ENCODE measurements around the gene GMDS.

The GMDS gene

DNA sequence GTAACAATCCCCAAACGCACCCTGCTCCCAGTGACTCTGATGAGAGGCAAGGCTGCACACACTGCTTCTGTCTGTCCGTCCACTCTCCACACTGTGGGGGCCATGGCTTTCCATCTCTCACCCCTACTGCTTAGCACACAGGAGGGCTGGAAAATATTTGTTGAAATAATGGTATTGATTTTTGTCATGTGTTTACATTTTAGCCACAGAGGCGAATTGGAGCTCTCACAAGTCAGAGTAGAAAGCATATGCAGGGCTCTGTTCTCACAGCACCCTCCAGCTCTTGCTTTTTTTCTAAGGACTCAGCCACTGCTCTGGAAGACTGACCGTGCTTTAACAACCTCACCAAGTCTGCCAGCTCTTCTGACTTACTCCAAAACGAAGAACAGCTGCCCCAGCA, 273.8 kb downstream of the GMDS start:
- DNase-seq, result no peak

DNA sequence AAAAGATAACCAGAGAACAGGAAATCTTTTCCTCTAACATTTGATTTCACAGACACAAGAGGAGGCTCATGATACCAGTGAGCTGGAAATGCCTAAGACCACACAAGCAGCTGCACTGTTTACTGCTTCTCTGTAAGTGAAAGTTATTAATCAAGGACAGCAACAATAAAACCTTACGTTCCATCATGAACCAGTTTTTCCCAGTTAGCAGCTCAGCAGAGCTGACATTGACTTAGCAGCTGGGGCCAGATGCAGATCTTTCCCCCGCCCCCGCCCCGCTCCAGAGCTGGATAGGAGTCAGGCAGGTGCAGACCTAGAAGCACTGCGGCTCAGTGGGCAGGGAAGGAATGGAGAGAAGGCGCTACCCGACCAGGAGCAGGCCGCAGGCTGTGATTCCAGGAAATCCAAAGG, 275.2 kb downstream of the GMDS start:
- DNase-seq, result no peak

DNA sequence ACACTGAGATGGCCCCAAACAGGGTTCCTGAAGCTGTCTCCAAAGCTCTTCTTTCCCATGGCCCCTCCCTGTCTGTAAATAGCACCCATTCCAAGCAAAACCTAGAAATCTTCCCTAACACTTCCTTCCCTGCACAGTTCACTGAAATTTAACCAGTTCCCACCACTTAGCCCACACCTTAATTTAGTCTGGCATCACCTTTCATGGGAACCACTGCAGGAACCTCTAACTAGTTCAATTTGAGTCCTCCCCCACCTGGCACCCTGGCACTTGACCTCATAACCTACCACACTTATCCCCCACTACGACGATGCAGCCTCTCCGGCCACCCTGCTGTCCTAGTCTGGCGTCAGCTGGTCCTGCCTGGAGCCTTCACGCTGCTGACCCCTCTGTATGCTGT, 278.7 kb downstream of the GMDS start:
- DNase-seq, result no peak

DNA sequence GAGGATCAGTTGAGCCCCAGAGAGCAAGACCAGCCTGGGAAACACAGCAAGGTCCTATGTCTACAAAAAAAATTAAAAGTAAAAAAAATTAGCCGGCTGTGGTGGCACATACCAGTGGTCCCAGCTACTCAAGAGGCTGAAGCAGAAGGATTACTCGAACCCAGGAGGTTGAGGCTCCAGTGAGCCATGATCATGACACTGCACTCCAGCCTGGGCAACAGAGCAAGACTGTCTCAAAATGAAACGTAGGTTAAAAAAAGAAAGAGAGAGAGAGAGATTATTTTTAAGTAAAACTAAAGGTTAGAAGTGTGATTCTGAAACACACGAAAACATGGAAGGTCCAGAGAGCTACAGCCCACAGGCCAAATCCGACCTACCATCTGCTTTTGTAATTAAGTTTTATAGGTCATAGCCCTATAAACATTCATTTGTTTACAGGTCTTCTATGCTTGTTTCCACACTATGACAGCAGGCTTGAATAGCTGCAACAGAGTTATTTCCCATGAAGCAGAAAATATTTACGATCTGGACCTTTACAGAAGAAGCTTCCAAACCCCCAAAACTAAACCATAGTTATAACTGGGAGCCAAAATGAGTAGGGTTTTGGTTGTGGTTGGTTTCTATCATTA, 279.7 kb downstream of the GMDS start:
- DNase-seq, result no peak

DNA sequence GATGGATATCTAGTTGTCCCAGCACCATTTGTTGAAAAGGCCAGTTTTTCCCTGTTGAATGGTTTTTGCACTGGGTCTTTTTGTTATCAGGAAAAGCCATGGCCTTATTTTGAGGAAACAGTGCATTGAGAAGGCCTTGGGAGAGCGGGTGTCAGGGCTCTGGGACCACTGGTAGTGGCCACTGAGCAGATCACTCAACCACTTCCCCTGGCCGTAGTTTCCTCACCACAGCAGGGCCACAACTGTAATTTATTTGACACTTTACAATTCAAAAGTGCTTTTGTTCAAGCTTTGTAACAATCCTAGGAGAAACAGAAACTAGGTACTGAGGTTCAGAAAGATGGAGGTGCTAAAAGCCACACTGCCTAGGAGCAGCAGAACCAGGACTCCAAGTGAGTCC, 281.8 kb downstream of the GMDS start:
- no peak for DNase-seq

DNA sequence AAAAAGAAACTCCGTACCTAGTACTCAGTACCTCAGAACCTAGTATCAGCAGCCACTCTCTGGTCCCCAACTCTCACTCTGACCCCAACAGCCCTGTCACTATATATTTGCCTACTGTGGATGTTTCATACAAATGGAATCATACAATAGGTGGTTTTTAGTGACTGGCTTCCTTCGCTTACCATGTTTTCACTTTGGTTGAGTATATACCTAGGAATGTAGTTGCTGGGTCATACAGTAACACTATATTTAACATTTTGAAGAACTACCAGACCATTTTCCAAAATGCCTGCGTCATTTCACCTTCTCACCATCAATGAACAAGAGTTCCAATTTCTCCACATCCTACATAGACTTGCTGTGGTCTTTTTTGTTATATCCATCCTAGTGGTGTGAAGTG, 283.2 kb downstream of the GMDS start:
- DNase-seq, result no peak

DNA sequence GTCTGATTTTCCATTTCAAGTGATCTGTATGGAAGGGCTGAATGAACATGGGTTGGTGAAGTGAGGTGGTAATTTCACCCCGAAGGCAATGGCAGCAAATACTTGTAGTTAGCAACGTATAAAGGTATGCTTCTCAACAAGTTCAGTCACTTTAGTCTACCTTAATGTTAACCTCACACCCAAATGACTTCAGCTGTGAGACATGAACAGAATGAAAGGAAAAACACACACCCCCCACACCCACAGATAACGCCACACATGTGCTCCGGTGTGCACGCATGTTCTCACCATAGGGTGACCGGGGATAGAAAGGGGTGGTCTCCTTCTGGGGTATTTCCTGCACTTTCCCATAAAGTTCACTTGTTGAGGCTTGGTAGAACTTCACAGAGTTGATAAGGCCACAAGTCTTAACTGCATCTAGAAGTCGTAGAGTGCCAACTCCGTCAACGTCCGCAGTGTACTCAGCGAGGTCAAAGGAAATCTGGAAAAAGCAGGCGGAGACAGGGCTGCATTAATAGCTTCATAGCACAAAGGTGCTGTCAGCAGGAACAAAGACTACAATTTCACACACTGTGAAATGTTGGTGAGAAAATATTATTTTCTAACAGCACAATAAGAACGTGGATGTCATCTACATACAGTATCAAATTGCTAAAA, 284.8 kb downstream of the GMDS start:
- no peak for DNase-seq

DNA sequence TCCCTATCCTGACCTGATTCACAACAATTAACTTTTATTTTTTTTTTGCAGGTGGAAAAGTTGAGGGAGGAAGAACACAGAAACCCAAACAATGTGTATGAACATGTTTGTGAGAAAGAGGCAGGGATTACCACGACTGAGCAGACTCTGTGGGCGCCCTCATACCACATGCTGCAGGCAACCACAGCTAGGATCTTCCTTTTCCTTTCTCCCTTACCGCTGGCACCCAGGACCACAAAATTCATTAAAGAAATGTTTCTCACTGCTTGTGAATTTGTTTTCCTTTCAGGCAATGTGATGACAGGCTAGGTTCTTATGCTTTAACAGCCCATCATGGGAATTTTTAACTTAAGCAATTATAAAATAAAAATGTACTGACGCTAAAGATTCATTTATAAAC, 287.1 kb downstream of the GMDS start:
- no peak for DNase-seq

DNA sequence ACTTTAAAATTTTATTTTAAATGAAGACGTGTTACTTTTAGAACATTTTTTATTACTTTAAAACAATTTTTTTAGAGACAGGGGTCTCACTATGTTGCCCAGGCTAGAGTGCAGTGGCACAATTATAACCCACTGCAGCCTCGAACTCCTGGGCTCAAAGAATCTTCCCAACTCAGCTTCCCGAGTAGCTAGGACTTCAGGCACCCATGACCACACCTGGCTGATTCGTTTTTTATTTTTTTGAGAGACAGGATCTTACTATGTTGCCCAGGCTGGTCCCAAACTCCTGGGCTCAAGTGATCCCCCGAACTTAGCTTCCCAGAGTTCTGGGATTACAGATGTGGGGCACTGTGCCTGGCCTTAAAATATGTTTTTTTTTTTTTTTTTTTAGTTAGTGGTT, 287.7 kb downstream of the GMDS start:
- DNase-seq, result no peak

DNA sequence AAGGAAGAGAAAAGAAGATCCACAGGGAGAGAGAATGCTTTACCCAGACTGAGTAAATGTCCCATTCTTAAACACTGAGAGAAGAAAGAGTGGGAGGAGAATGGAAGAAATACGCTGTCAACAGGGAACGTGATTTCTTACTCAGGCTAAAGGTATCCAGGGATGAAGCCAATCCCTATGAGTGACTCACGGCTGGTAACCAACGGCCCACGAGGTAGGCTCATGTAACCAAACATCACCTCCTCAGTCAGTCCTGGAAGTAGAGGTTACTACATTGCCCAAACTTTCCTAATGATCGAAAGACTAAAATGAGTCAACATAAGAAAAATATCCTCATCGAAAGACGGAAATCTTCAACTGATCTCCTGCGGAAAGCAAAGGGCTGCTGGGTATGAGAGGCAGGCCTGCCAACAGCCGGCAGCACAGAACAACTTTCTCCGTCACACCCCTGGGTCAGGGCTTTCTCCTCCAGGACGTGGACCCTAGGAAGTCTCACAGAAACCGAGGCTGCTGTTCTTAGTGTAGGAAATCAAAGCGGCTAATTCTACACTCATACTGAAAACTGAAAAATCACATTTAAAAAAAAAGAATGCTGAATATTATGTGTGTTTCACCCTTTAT, 292.6 kb downstream of the GMDS start:
- DNase-seq, result no peak

DNA sequence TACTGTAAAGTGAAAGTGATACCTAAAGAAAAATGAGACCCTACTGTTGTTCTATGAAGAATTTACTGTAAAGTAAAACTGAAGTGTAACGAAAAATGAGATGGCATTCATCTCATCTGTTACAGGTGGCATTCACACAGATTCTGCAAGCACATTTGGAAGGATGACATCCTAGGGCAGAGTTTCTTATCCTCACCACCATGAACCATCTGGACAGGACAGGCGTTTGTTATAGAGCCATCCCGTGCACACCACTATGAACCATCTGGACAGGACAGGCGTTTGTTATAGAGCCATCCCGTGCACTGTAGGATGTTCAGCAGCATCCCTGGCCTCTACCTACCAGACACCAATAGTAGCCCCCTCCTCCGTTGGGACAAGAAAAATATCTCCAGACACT, 294.8 kb downstream of the GMDS start:
- DNase-seq, result no peak

DNA sequence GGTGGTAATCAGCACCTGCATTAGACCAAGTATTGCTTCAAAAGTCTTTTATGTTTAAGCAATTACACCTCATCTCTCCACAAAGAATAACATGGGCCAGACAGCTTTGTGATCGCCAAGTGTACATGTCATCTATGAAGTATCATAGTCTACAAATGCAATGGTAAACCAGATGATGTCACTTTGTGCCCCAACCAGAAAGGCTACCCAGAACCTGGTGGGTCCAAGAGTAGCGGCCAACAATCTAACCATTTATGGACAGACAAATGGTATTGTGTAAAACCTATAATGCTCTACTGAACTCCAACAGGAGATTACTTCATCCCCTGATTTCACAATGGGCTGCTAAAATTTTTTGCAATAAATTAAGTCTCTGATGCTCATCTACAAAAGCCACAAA, 295.9 kb downstream of the GMDS start:
- DNase-seq, result no peak

DNA sequence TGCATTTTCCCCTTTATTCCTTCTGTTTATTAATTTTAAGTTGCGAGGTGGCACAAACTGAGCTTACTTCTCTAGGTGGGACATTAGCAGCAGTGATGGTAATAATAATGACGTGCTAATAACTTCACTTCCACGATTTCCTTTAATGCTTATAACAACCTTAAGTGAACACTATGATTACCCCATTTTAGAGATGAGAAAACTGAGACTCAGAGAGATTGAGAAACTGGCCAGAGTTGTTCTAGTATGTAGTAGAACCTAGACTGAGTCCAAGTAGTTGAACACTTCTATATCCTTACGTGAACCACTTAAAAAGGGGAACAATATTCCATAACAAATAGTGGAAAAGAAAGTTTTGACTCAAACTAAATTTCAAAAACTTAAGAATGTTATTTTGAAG, 297.5 kb downstream of the GMDS start:
- DNase-seq, result no peak

DNA sequence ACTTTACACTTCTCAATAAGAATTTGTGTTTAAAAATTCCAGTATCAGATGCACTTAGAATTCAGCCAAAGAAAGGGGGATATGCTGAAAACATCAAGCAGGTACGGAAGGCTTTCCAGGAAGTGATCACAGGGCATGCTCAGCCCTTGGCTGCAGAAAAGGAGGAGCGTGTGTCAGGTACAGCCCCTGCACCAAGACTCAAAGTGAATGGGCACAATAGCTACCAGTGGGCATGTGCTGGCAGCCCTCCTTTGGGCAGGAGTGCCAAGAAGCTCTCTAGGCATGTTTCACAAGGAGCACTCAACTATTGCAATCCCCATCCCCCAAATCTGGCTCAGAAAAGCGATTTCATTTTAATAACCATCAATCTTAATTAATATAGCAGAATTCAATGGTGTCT, 298.8 kb downstream of the GMDS start:
- no peak for DNase-seq

DNA sequence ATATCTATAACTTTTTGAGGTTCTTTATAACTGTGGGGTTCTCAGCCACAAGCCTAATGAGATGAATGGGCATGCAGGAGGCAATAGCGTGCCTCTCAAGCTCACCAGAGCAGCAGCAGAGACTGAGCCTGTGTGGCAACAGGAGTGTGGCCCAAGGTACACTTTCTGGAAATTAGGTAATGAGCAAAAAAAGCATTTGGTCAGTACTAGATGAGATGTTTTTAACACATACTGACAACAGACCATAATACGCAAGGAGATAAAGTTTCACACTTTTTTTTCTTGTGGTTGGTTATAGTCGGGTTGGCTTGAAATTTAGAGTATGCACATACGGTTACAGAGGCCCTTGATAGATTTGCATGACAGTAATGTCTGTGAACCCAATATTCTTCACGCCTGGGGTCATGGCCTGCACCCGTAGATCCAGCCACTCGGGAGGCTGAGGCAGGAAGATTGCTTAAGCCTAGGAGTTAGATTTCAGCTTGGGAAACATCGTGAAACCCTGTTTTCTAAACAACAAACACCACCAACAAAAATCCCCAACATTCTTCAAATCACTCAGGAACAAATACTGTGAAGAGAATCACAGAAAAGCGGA, 300.1 kb downstream of the GMDS start:
- DNase-seq, result no peak

DNA sequence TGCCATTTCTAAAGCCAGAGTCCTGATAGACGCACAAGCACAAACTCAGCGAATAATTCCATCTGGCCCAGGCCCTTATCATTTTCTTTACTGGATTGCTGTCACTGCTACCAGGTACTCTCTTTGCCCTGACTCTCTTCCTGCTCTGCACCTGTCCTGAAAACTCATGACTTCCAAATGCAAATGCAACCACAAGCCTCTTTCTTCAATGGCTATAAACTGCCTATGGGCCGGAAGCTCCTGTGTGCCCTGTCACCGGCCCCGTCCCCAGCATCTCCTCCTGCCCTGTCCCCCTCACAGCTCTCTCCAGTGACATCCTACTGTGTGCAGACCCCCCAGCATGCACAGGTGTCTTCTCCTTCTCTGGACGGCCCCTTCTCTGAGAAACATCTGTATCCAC, 302.6 kb downstream of the GMDS start:
- DNase-seq, result no peak

DNA sequence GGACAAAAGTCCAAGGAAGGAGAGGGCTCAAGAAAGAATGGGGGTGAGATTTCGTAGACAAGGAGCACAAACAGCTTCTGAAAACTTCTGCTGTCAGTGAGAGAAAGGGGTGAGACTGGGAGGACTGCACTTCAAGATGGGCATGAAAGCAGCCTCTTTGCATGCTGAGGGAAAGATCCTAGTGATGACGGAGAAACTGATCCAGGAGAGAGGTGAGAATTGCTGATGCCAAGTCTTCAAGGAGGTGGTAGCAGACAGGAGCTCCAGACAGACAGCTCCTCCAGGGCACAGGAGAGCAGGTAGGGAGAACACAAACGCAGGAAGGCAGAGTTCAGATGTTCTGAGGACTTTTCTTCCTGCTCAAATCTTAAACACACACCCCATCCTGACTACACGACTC, 303.9 kb downstream of the GMDS start:
- DNase-seq, result no peak

DNA sequence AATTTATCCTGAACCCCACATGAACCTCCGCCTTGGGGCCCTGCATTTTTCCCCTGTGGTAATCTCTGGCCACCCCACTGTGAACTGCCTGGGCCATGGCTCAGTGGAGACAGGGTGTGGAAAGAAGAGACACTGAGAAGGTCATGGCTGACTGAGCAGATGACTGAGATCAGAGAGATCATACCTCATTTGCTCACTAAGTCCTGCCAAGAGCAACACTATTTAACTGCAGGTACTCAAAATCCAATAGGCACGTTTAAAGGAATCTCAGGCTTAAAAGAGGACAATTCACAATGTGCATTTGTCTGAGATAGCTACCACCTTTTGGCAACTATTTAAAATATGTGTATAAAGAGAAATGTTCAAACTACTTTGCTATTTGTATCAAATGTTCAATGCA, 305.0 kb downstream of the GMDS start:
- DNase-seq, result no peak

DNA sequence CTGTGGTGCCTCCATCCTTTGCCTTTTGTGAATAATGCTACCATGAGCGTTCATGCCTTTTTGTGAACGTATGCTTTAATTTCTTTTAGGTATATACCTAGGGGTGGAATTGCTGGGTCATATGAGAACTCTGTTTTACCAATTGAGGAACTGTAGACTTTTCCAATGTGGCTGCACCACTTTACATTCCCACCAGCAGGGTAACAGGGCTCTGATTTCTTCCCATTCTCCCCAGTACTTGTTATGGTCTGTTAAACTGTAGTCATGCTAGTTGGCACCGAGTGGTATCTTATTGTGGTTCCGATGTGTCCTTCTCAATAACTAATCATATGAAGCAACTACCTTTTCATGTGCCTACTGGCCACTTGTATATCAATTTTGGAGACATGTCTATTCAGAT, 312.1 kb downstream of the GMDS start:
- no peak for DNase-seq

DNA sequence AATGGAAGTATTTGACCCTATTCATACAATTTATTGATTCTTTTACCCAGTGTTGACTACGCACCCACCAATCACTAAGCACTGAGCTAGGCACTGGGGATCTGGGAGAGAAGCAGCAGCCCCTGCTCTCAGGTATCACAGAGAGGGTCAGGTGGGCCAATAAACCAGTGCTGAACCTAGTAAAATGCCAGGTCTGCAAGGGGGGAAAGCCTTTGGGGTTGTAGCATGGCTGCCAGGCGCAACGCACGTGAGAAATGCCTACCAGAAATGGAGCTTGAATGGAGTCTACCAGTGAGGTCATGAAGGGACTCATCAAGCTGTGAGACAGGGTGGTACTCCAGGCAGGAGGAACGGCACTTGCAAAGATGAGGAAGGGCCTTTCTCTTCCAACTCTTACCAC, 313.6 kb downstream of the GMDS start:
- no peak for DNase-seq

DNA sequence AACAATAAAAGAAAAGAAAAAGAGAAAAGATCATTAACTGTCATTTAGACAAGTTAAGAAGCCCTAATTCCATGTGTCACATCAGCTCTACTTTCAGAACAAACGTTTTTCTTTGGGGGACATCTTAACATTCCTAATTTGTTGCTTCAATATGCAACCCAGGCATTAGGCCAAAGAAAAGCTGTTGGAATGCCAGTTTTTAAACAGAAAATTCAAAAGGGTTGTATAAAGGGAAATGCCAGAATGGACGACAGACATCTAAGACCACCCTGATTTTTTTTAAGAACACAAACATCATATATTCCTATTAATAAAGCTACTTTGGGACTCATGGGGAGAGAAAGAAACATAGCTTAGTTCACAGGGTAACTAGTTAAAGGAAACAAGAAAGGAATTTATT, 315.0 kb downstream of the GMDS start:
- DNase-seq, result no peak

DNA sequence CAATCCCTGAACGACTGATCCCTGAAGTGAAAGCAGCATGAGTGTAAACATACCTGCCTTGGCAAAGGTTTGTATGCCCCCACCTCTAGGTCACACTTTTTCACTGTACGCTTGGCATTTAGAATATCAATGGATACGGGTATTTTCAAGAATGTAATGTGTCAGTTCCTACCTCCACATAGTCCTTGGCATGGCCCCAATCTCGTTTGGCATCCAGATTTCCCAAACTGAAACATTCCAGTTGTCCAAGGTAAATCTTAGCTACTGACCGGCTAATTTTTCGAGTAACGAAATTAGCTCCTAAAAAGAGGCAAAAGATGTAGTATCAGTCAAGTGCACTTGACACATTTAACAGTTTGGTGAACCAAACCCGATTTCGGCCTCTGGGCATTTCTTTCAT, 315.5 kb downstream of the GMDS start:
- no peak for DNase-seq

DNA sequence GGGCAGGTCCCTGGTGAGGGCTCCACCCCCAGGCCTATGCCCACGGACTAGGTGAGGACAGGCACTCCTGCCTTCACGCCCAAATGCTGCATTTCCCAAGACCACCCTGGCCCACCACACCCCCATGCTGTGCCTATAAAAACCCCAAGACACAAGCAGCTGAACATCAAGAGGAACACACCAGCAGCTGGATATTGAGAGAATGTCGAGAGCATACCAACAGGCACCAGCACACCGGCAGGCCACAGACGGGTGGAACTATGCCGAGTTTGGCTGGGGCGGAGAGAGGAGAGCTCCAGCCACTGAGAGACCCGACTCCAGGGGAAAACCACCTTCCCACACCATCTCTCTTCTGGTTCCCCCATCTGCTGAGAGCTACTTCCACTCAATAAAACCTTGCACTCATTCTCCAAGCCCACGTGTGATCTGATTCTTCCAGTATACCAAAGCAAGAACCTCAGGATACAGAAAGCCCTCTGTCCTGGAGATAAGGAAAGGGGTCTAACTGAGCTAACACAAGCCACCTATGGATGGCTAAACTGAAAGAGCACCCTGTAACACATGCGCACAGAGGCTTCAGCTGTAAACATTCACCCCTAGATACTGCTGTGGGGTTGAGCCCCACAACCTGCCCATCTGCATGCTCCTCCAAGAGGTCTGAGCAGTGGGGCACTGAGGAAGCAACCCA, 319.5 kb downstream of the GMDS start:
- no peak for DNase-seq

DNA sequence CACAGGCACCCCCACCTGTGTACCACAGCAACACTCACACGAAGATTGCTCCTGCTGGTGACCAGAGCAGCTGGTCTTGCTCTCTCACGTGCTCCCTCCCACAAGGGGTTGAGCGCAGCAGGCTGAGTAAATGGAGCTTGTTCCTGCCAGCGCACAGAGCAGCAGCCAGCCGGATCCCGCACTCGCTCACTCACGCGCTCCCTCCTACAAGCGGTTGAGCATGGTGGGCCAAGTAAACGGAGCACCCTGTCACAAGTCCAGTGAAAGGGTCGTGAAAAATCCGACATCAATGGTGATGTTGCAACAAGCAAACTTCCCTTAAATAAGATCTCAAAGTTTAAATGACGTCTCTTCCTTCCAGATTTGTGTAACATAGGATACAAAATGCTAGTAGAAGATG, 322.0 kb downstream of the GMDS start:
- DNase-seq, result no peak
